DND-41 (cell line): Measurements from ENCODE around the gene BAHCC1.

Experiments
- EZH2 ChIP-seq: IDR thresholded peaks from 3 replicates; pipeline ENCODE4 v1.6.1; 2012; ENCODE audit warnings: borderline replicate concordance, low read depth, mild to moderate bottlenecking, moderate library complexity, low read length, inconsistent platforms; ENCODE audit not compliant: severe bottlenecking
- TF ChIP-seq, protein P1 (sequence below): IDR thresholded peaks from 2 replicates; pipeline ENCODE4 v1.5.1; 2012; ENCODE audit warnings: borderline replicate concordance, low read length, moderate library complexity, mild to moderate bottlenecking; ENCODE audit not compliant: poor library complexity, severe bottlenecking; ENCODE audit errors: extremely low read depth

DNA sequence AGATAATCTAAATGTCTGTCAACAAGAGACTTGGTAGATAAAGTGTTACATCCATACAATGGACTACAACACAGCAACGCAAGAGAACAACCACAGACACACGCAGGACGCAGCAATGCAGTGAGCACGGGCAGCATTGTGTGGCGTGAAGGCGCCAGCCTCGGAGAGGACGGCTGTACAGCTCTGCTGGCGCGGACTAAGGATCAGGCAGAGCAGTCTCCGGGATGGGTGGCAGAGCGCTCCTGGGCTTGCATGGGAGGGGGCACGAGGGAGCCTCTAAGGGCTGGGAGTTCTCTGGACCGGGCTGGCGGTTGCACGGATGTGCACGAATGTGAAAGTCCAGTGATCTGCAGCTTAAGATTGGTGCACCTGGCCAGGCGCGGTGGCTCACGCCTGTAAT is 82.9 kb downstream of the BAHCC1 start:
- TF ChIP-seq, protein P1, sequence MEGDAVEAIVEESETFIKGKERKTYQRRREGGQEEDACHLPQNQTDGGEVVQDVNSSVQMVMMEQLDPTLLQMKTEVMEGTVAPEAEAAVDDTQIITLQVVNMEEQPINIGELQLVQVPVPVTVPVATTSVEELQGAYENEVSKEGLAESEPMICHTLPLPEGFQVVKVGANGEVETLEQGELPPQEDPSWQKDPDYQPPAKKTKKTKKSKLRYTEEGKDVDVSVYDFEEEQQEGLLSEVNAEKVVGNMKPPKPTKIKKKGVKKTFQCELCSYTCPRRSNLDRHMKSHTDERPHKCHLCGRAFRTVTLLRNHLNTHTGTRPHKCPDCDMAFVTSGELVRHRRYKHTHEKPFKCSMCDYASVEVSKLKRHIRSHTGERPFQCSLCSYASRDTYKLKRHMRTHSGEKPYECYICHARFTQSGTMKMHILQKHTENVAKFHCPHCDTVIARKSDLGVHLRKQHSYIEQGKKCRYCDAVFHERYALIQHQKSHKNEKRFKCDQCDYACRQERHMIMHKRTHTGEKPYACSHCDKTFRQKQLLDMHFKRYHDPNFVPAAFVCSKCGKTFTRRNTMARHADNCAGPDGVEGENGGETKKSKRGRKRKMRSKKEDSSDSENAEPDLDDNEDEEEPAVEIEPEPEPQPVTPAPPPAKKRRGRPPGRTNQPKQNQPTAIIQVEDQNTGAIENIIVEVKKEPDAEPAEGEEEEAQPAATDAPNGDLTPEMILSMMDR: no peak
- no peak for TF ChIP-seq EZH2
